ENCODE measurements around the gene ADCY3. TPM values are rescaled to one million over a fixed set of nuclear protein-coding genes. Genes with fewer than 3 reads are reported as not detected.
"Not testable (repeated sequence)": the region's sequence is repeated elsewhere in the genome, so short reads cannot be mapped to it uniquely, and the experiment has no call there.

Gene ADCY3
- total RNA-seq, 3 donors from 2014 or later: 68.7 to 83.7 (median 71.2) TPM

DNA sequence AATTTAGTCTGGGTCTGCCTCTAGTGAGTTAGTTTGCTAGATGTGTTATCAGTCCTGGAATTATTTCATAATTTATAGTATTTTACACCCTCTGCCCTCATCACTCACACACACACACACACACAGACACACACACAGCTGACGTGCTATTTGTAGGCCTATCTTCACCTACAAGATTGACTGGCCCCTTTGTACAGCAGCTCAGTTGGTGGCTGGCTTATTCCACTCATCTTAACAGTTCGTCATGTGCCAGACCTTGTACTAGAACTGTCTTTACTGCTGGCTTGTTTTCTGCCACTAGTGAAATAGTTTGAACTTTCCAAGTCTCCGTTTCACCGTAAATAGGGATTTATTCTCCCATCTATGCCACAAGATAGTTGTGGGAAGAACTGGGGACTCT lies 105.5 kb downstream of the ADCY3 start:
- ATAC-seq: no peak
- Mint-ChIP-seq H3K36me3 (ENCODE audit: insufficient read depth) (peaks cover 27% of the 10 kb centered on the region), H3K27me3 (ENCODE audit: low read depth) (no peaks in the 10 kb centered on the region), H3K4me1 (ENCODE audit: low read depth) (no peaks in the 10 kb centered on the region), H3K9me3 (no peaks in the 10 kb centered on the region), H3K4me3 (no peak overlapping the region)
- DNase-seq: no peak

DNA sequence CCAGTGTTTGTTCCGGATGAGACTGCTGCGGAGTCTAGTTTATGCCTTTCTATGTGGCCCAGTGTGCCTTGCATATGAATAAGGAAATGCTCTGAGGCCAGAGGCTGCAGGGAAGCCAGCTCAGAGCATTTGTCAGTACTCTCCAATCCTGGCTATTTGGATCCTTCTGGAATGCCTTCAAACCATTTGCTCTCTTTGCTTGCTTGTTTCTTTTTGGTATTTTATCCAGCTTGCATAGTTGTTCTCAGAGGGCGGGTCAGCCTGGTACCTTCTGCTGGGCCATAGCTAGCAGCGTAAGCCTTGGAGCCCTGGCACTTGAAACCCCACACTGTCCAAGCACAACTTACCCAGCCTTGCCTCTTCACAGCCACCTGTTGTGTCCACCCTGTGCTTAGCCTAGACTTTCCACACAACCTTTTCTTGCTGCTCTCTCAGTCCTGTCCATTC lies 106.3 kb downstream of the ADCY3 start:
- Mint-ChIP-seq H3K36me3 (ENCODE audit: insufficient read depth) (peaks cover 26% of the 10 kb centered on the region), H3K9me3 (no peaks in the 10 kb centered on the region), H3K27me3 (ENCODE audit: low read depth) (no peaks in the 10 kb centered on the region), H3K4me1 (ENCODE audit: low read depth) (peaks cover 7% of the 10 kb centered on the region), H3K4me3 (no peak overlapping the region)
- DNase-seq: no peak
- no peak for ATAC-seq

GRCh38 chr2:24809316-24810007 lies 110.6 kb downstream of the ADCY3 start:
- ATAC-seq (no peak), DNase-seq (no peak)
- peaks cover 3% of the 10 kb centered on the region for H3K9me3 Mint-ChIP-seq
- peaks cover 21% of the 10 kb centered on the region for H3K36me3 Mint-ChIP-seq (ENCODE audit: insufficient read depth)
- H3K27me3 Mint-ChIP-seq (ENCODE audit: low read depth): no peaks in the 10 kb centered on the region
- peak overlapping the region; percentile 58 for H3K4me3 Mint-ChIP-seq
- peaks cover 18% of the 10 kb centered on the region for H3K4me1 Mint-ChIP-seq (ENCODE audit: low read depth)

DNA sequence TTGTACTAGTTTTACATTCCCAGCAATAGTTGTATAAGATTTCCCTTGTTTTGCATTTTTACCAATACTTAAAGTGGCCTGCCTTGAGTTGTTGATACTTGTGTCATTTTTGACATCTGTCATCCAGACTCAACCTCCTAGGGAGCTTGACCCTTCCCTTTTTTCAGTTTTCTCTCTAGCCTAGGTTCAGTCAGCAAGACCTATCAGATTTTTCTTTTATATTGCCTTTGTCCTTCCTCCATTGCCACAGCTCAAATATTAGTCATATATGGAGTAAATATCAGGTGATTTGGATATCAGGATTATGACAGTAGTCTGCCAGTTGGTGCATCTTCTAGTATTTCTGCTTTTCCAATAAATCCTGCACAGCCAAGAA lies 113.4 kb downstream of the ADCY3 start:
- ATAC-seq (no peak), DNase-seq (no peak)
- Mint-ChIP-seq H3K4me1 (ENCODE audit: low read depth) (peaks cover 18% of the 10 kb centered on the region), H3K27me3 (ENCODE audit: low read depth) (no peaks in the 10 kb centered on the region), H3K4me3 (no peak overlapping the region), H3K36me3 (ENCODE audit: insufficient read depth) (peaks cover 26% of the 10 kb centered on the region), H3K9me3 (peaks cover 3% of the 10 kb centered on the region)

- H3K4me3 Mint-ChIP-seq; DNase-seq; H3K27me3 Mint-ChIP-seq (ENCODE audit: low read depth); ATAC-seq; H3K9me3 Mint-ChIP-seq: not testable (repeated sequence)
- peaks cover 18% of the 10 kb centered on the region for H3K4me1 Mint-ChIP-seq (ENCODE audit: low read depth)
- peaks cover 27% of the 10 kb centered on the region for H3K36me3 Mint-ChIP-seq (ENCODE audit: insufficient read depth)
Measured at GRCh38 chr2:24805811-24806660, 114.0 kb downstream of the ADCY3 start.

- H3K9me3 Mint-ChIP-seq; DNase-seq; H3K4me3 Mint-ChIP-seq; H3K27me3 Mint-ChIP-seq (ENCODE audit: low read depth); ATAC-seq: not testable (repeated sequence)
- peaks cover 43% of the 10 kb centered on the region for H3K36me3 Mint-ChIP-seq (ENCODE audit: insufficient read depth)
- peaks cover 12% of the 10 kb centered on the region for H3K4me1 Mint-ChIP-seq (ENCODE audit: low read depth)
Measured at GRCh38 chr2:24800487-24800886, 119.5 kb downstream of the ADCY3 start.

DNA sequence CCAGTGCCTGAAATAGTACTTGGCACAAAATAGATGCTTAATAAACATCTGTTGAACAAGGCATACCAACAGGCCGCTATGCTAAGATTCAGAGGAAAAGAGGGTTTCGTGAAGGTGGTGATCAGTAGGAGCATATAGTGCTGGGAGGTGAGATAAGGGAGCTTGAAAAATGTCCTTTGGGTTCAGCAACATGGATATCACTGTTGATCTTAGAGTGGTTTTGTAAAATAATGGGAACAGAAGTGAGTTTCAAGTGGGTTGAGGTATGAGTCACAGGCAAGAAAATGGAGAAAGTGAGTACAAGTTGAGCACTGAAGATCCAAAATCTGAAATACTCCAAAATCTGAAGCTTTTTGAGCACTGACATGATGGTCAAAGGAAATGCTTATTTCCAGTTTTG lies 122.4 kb downstream of the ADCY3 start:
- Mint-ChIP-seq H3K27me3 (ENCODE audit: low read depth) (no peaks in the 10 kb centered on the region), H3K36me3 (ENCODE audit: insufficient read depth) (peaks cover 28% of the 10 kb centered on the region), H3K4me1 (ENCODE audit: low read depth) (peaks cover 22% of the 10 kb centered on the region), H3K4me3 (no peak overlapping the region), H3K9me3 (no peaks in the 10 kb centered on the region)
- no peak for DNase-seq
- ATAC-seq: no peak

DNA sequence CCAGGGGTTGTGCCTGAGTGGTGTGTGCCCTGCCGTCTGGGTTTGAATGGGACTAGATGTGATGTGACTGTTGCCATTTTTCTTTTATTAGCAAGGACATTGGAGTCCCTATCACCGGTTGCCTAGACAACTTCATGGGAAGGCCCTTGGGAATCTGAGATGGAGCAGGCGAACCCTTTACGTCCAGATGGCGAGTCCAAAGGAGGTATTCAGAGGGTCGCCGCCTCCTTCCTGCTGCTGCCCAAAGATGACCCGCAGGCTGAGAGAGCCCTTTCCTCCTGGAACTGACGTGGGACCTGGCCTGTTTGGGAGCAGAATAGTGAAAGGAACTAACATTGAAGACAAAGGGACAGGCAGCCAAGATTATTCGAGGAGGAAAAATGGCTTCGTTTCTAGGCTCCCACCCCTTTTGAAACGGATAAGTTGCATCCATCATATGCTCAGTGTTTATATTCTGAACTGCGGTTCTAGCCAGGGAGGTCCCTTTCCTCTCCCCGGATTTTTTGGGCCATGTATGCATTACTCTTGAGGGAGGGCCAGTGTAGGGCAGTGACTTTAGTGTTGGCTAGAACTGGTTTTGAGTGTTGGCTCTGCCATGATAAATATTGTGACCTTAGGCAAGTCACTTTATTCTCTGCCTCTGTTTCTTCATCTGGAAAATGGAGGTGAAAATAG lies 126.1 kb downstream of the ADCY3 start:
- no peaks in the 10 kb centered on the region for H3K27me3 Mint-ChIP-seq (ENCODE audit: low read depth)
- peaks cover 26% of the 10 kb centered on the region for H3K4me1 Mint-ChIP-seq (ENCODE audit: low read depth)
- H3K9me3 Mint-ChIP-seq: no peaks in the 10 kb centered on the region
- H3K36me3 Mint-ChIP-seq (ENCODE audit: insufficient read depth): peaks cover 16% of the 10 kb centered on the region
- DNase-seq (no peak), ATAC-seq (no peak)
- H3K4me3 Mint-ChIP-seq: peak overlapping the region; percentile 96

DNA sequence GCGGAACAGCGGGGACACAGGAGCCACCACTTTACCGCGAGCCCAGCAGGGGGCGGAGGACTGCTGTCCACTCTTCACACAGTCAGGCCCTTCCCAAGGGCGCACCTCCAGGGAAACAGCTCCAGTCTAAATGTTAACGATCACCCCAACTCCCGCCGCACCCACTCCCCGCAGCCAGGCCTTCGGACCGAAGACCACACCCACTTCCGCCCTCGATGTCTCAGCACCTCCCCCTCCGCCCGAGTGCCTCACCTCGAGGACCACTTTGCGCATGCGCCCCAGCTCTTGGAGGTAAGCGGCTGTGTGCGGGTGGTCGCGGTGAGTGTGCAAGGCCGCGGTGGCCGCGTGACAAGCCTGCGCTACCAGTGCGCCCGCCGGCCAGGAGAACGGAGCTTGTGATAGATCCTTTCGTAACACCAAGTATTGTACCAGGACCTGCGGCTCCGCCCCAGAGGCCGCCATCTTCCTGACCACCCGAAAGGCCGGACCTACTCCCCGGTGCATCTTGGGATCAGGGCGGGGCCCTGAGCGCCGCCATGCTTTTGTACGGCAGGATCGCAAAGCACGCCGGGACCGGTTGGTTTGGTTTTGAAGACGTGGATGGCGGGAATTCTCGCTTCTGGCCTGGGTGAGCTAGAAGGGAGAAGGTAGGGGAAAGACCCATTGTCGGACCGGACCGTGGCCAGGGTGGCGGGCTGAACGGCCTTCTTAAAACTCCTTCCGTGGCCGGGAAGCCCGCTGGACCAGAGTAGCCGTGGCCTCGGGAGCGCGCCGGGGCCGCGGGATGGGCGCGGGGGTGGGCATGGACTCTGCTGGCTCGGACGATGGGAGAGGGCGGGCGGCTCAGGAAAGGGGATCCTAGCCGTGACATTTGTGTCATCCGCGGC lies 126.9 kb downstream of the ADCY3 start, which contains the start of the genes CENPO and PTRHD1:
TSS of gene CENPO (plus strand) at position 552 of the 887 bp plus-strand sequence. CDS start 495 bp downstream, outside the sequence.
TSS of gene PTRHD1 (minus strand) at position 518 of the 887 bp plus-strand sequence. CDS start at position 504, 14 bp downstream.
- H3K4me1 Mint-ChIP-seq (ENCODE audit: low read depth): peaks cover 26% of the 10 kb centered on the region
- H3K27me3 Mint-ChIP-seq (ENCODE audit: low read depth): no peaks in the 10 kb centered on the region
- H3K36me3 Mint-ChIP-seq (ENCODE audit: insufficient read depth): peaks cover 19% of the 10 kb centered on the region
- peak; percentile 98 to 99 for ATAC-seq
- peak; percentile 91 for DNase-seq
- H3K9me3 Mint-ChIP-seq: no peaks in the 10 kb centered on the region
- peak within 1 kb of the TSS; percentile 96 for H3K4me3 Mint-ChIP-seq

GRCh38 chr2:24792542-24792873 lies 127.5 kb downstream of the ADCY3 start:
- H3K36me3 Mint-ChIP-seq (ENCODE audit: insufficient read depth): peaks cover 17% of the 10 kb centered on the region
- H3K9me3 Mint-ChIP-seq: no peaks in the 10 kb centered on the region
- no peak for DNase-seq
- peaks cover 23% of the 10 kb centered on the region for H3K4me1 Mint-ChIP-seq (ENCODE audit: low read depth)
- H3K4me3 Mint-ChIP-seq: peak overlapping the region; percentile 96
- no peaks in the 10 kb centered on the region for H3K27me3 Mint-ChIP-seq (ENCODE audit: low read depth)
- ATAC-seq: no peak

DNA sequence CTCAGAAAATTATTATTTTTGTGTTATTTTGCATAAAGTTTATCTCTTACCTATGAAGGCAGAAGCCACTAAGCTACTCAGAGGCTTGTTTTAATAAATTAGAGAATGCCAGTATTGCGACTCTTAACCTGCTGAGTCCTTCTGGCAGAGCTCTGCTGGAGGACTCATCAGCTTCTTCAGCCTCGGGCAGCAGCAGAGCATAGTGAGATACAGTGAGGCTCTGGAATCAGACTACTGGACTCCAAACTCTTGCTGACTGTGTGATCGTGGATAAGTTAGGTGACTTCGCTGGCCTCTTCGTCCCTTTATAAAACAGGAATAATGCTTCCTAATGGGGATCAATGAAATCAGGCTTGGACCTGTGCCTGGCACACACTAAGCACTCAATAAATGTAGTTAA lies 128.6 kb downstream of the ADCY3 start:
- ATAC-seq (no peak), DNase-seq (no peak)
- H3K27me3 Mint-ChIP-seq (ENCODE audit: low read depth): no peaks in the 10 kb centered on the region
- H3K36me3 Mint-ChIP-seq (ENCODE audit: insufficient read depth): peaks cover 8% of the 10 kb centered on the region
- H3K4me1 Mint-ChIP-seq (ENCODE audit: low read depth): peaks cover 14% of the 10 kb centered on the region
- H3K4me3 Mint-ChIP-seq: no peak overlapping the region
- H3K9me3 Mint-ChIP-seq: no peaks in the 10 kb centered on the region

DNA sequence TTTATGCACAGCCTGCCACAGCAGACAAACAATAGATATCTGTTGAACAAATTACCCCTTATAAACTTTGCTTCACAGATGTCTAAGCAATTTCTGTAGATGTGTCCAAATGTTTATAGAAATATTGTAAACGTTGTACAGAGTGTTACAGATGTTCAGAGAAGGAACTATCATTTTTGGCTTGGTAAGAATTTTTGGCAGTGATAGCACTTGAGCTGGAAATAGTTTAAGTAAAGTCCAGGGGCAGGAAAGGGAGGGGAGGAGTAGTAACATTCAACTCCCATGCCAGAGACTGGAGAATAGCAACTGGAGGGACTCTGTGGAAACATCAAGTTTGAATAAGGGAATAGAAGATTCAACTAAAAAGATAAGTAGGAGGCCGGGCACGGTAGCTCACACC lies 131.2 kb downstream of the ADCY3 start:
- H3K36me3 Mint-ChIP-seq (ENCODE audit: insufficient read depth): peaks cover 8% of the 10 kb centered on the region
- no peak overlapping the region for H3K4me3 Mint-ChIP-seq
- no peaks in the 10 kb centered on the region for H3K9me3 Mint-ChIP-seq
- DNase-seq (no peak), ATAC-seq (no peak)
- H3K4me1 Mint-ChIP-seq (ENCODE audit: low read depth): peaks cover 10% of the 10 kb centered on the region
- no peaks in the 10 kb centered on the region for H3K27me3 Mint-ChIP-seq (ENCODE audit: low read depth)

GRCh38 chr2:24787532-24787931 lies 132.5 kb downstream of the ADCY3 start:
- peaks cover 3% of the 10 kb centered on the region for H3K27me3 Mint-ChIP-seq (ENCODE audit: low read depth)
- no peak overlapping the region for H3K4me3 Mint-ChIP-seq
- ATAC-seq (no peak), DNase-seq (no peak)
- H3K9me3 Mint-ChIP-seq: no peaks in the 10 kb centered on the region
- H3K36me3 Mint-ChIP-seq (ENCODE audit: insufficient read depth): peaks cover 8% of the 10 kb centered on the region
- peaks cover 3% of the 10 kb centered on the region for H3K4me1 Mint-ChIP-seq (ENCODE audit: low read depth)

All from activated T-cell treated with anti-CD3 and anti-CD28 coated beads, Interleukin-2, amount 50 U/mL, for 4 hours (primary cell).